ENCODE measurements around the gene SLC5A1.
"Not testable (repeated sequence)": the region's sequence is repeated elsewhere in the genome, so short reads cannot be mapped to it uniquely, and the experiment has no call there.

SLC5A1 gene

GRCh38 chr22:32097881-32098499 is 54.9 kb downstream of the SLC5A1 start:
- DNase-seq: no peak

GRCh38 chr22:32100711-32101110 is 57.6 kb downstream of the SLC5A1 start:
- DNase-seq: no peak

- DNase-seq: no peak
Measured at GRCh38 chr22:32103658-32104315, 60.7 kb downstream of the SLC5A1 start.

- no peak for DNase-seq
Measured at GRCh38 chr22:32106930-32107329, 63.9 kb downstream of the SLC5A1 start.

- no peak for DNase-seq
Measured at GRCh38 chr22:32112380-32112779, 69.3 kb downstream of the SLC5A1 start.

- no peak for DNase-seq
Measured at GRCh38 chr22:32119568-32120235, 76.6 kb downstream of the SLC5A1 start.

- no peak for DNase-seq
Measured at GRCh38 chr22:32120603-32121002, 77.5 kb downstream of the SLC5A1 start.

GRCh38 chr22:32122899-32123298 is 79.8 kb downstream of the SLC5A1 start:
- DNase-seq: no peak

GRCh38 chr22:32123657-32124056 is 80.6 kb downstream of the SLC5A1 start:
- no peak for DNase-seq

- DNase-seq: no peak
Measured at GRCh38 chr22:32127904-32128303, 84.8 kb downstream of the SLC5A1 start.

GRCh38 chr22:32130464-32130863 is 87.4 kb downstream of the SLC5A1 start:
- no peak for DNase-seq

GRCh38 chr22:32132126-32132525 is 89.1 kb downstream of the SLC5A1 start:
- no peak for DNase-seq

GRCh38 chr22:32132783-32133182 is 89.7 kb downstream of the SLC5A1 start:
- no peak for DNase-seq

- not testable (repeated sequence) for DNase-seq
Measured at GRCh38 chr22:32134796-32135195, 91.7 kb downstream of the SLC5A1 start.

- DNase-seq: not testable (repeated sequence)
Measured at GRCh38 chr22:32135958-32136357, 92.9 kb downstream of the SLC5A1 start.

- not testable (repeated sequence) for DNase-seq
Measured at GRCh38 chr22:32136881-32137280, 93.8 kb downstream of the SLC5A1 start.

- not testable (repeated sequence) for DNase-seq
Measured at GRCh38 chr22:32137731-32138324, 94.8 kb downstream of the SLC5A1 start.

- not testable (repeated sequence) for DNase-seq
Measured at GRCh38 chr22:32138576-32138975, 95.5 kb downstream of the SLC5A1 start.

GRCh38 chr22:32140688-32141087 is 97.6 kb downstream of the SLC5A1 start:
- DNase-seq: not testable (repeated sequence)

- DNase-seq: no peak
Measured at GRCh38 chr22:32142600-32142999, 99.5 kb downstream of the SLC5A1 start.

GRCh38 chr22:32144496-32145274 is 101.6 kb downstream of the SLC5A1 start:
- no peak for DNase-seq

- DNase-seq: not testable (repeated sequence)
Measured at GRCh38 chr22:32147128-32147527, 104.1 kb downstream of the SLC5A1 start.

GRCh38 chr22:32148372-32148771 is 105.3 kb downstream of the SLC5A1 start:
- DNase-seq: not testable (repeated sequence)

Data from NCI-H526 treated with DMSO at 0.1 percent for 48 hours (cell line).